ENCODE results near the gene CNST.

CNST gene

GRCh38 chr1:246669659-246670058 is 103.4 kb downstream of the CNST start:
- TF ChIP-seq TAF1 (IDR thresholded peaks at IDR 0.05; ENCODE audit: borderline replicate concordance, insufficient read depth, low read length) (no peak), SIN3A (IDR thresholded peaks at IDR 0.05; ENCODE audit: borderline replicate concordance, insufficient read depth, low read length) (no peak), FOXP2 (optimal IDR thresholded peaks at IDR 0.05; ENCODE audit: borderline replicate concordance, extremely low read depth, extremely low read length, insufficient read depth) (no peak), POLR2AphosphoS5 (IDR thresholded peaks at IDR 0.05; ENCODE audit: low read depth, low read length) (no peak), REST (IDR thresholded peaks at IDR 0.05; ENCODE audit: insufficient read depth in 1 of 2, low read depth in 2 of 2, low read length in 2 of 2) (no peak)

- TF ChIP-seq SIN3A (IDR thresholded peaks at IDR 0.05; ENCODE audit: borderline replicate concordance, insufficient read depth, low read length) (no peak), REST (IDR thresholded peaks at IDR 0.05; ENCODE audit: insufficient read depth in 1 of 2, low read depth in 2 of 2, low read length in 2 of 2) (no peak), POLR2AphosphoS5 (IDR thresholded peaks at IDR 0.05; ENCODE audit: low read depth, low read length) (no peak), TAF1 (IDR thresholded peaks at IDR 0.05; ENCODE audit: borderline replicate concordance, insufficient read depth, low read length) (no peak), FOXP2 (optimal IDR thresholded peaks at IDR 0.05; ENCODE audit: borderline replicate concordance, extremely low read depth, extremely low read length, insufficient read depth) (no peak)
Measured at GRCh38 chr1:246674049-246674448, 107.8 kb downstream of the CNST start.

- TF ChIP-seq TAF1 (IDR thresholded peaks at IDR 0.05; ENCODE audit: borderline replicate concordance, insufficient read depth, low read length) (no peak), SIN3A (IDR thresholded peaks at IDR 0.05; ENCODE audit: borderline replicate concordance, insufficient read depth, low read length) (no peak), FOXP2 (optimal IDR thresholded peaks at IDR 0.05; ENCODE audit: borderline replicate concordance, extremely low read depth, extremely low read length, insufficient read depth) (no peak), REST (IDR thresholded peaks at IDR 0.05; ENCODE audit: insufficient read depth in 1 of 2, low read depth in 2 of 2, low read length in 2 of 2) (no peak), POLR2AphosphoS5 (IDR thresholded peaks at IDR 0.05; ENCODE audit: low read depth, low read length) (no peak)
Measured at GRCh38 chr1:246677842-246678241, 111.6 kb downstream of the CNST start.

- TF ChIP-seq POLR2AphosphoS5 (IDR thresholded peaks at IDR 0.05; ENCODE audit: low read depth, low read length) (no peak), REST (IDR thresholded peaks at IDR 0.05; ENCODE audit: insufficient read depth in 1 of 2, low read depth in 2 of 2, low read length in 2 of 2) (no peak), TAF1 (IDR thresholded peaks at IDR 0.05; ENCODE audit: borderline replicate concordance, insufficient read depth, low read length) (no peak), FOXP2 (optimal IDR thresholded peaks at IDR 0.05; ENCODE audit: borderline replicate concordance, extremely low read depth, extremely low read length, insufficient read depth) (no peak), SIN3A (IDR thresholded peaks at IDR 0.05; ENCODE audit: borderline replicate concordance, insufficient read depth, low read length) (no peak)
Measured at GRCh38 chr1:246678816-246679793, 112.8 kb downstream of the CNST start.
